ENCODE measurements around the gene NAXE.

DNA sequence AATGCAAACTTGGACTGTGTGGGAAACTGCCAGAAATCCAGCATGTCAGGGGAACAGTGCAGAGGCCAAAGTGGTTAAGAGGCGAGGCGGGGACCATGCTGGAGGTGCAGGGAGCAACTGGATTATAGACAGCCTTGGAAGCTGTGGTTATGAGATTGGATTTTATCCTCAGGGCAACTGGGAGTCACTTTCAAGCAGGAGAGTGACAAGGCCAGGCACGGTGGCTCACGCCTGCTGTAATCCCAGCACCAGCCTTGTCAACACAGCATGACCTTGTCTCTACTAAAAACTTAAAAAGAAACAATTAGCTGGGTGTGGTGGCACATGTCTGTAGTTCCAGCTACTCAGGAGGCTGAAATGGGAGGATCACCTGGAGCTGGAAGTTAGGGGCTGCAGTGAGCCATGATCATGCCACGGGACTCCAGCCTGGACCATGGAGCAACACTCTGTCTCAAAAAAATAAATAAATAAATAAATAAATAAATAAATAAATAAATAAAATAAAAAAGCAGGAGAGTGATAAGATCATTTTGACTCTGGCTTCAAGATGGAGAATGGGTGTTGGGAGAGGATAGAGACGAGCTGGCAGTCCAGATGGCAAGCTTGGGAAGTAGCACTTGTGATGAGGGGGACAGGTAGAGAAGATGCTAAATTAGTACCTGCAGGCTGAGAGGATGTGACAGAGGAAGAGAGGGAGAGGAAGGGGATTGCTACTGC lies 31.2 kb downstream of the NAXE start:
- TF ChIP-seq ZFP3 (CRISPR knock-in tag; IDR thresholded peaks at IDR 0.05) (no peak), ESRRG (CRISPR knock-in tag; IDR thresholded peaks at IDR 0.05) (no peak), ARNTL (CRISPR knock-in tag; IDR thresholded peaks at IDR 0.05; ENCODE audit: borderline replicate concordance, low read depth) (no peak)
- TF ChIP-seq, protein P1, sequence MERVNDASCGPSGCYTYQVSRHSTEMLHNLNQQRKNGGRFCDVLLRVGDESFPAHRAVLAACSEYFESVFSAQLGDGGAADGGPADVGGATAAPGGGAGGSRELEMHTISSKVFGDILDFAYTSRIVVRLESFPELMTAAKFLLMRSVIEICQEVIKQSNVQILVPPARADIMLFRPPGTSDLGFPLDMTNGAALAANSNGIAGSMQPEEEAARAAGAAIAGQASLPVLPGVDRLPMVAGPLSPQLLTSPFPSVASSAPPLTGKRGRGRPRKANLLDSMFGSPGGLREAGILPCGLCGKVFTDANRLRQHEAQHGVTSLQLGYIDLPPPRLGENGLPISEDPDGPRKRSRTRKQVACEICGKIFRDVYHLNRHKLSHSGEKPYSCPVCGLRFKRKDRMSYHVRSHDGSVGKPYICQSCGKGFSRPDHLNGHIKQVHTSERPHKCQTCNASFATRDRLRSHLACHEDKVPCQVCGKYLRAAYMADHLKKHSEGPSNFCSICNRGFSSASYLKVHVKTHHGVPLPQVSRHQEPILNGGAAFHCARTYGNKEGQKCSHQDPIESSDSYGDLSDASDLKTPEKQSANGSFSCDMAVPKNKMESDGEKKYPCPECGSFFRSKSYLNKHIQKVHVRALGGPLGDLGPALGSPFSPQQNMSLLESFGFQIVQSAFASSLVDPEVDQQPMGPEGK (CRISPR knock-in tag; IDR thresholded peaks at IDR 0.05; ENCODE audit: borderline replicate concordance), result no peak

All from SK-N-SH treated with all-trans-retinoic acid at 6 μM for 48 hours (cell line).